GM19455 (cell line): ENCODE measurements around the gene BST1.

ENCODE experiments used
- ATAC-seq: cut with Tn5 transposase; IDR thresholded peaks from one replicate; pipeline ENCODE4 v1.9.1; 2021; ENCODE audit not compliant: unreplicated experiment

The BST1 gene, protein sequence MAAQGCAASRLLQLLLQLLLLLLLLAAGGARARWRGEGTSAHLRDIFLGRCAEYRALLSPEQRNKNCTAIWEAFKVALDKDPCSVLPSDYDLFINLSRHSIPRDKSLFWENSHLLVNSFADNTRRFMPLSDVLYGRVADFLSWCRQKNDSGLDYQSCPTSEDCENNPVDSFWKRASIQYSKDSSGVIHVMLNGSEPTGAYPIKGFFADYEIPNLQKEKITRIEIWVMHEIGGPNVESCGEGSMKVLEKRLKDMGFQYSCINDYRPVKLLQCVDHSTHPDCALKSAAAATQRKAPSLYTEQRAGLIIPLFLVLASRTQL

DNA sequence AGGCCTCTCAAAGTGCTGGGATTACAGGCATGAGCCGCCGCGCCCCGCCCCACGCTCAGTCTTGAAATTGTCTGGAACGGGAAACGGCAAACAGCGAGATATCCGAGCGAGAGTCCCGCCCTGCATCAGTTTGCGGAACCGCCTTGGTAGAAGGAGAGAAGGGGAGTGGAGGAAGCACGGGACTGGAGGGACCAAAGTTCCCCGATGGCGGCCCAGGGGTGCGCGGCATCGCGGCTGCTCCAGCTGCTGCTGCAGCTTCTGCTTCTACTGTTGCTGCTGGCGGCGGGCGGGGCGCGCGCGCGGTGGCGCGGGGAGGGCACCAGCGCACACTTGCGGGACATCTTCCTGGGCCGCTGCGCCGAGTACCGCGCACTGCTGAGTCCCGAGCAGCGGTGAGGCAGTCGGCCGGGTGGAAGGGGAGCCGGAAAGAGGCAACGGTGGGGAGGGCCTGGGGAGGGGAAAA is at the start of gene BST1:
Gene BST1 (plus strand): TSS at position 125 of the 463 bp plus-strand sequence. CDS start 80 bp downstream, at position 205.
- peak; percentile 66 for ATAC-seq

DNA sequence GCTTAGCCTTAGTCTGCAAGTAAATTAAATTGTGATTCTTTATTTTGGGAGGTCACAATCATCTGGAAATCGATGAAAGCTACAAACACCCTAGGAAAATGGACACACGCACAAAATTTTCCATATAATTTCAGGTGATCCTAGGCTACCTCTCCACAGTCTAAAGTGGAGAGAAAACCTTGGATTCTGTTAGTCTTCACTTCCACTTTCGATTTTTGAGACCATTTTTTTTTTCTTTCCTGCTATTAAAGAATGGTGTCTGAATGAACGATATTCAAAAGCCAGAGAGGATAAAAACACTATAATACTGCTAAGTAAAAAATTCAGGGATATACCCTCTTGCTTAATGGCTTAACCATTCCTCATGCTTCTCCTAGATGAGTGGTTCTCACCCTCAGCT is 49.4 kb upstream of the BST1 start:
- ATAC-seq = no peak

DNA sequence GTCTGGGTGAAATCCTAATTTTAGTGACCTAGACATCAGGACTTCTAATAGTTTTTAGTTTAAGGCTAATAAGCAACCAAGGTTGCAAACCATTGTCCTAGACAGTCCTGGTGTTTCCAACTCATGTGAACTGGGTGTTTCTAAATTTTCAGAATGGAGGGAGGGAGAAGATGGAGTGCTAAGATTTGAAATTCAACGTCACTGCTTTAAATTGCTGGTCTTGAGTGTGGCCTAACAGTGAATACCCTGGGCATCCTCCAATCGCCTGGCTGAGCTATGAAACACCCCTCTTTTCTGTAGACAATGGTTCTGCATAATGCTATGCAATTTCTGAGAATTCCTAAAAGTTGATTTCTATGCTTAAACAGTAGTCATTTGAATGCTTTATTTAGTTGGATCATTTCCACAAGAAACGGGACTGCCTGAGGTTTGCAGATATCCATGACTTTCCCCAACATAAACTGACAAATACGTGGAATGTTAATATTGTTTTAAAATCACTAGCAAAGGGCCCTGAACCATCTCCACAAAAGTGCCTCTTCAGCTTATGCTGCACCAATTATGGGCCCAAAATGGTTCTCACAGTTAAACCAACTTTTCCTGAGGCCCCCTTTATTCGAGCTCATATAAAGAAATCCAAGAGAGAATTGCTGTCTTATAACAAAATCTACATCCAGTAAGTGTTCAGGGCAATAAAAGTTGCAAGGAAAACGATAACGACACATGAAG is 48.8 kb upstream of the BST1 start:
- ATAC-seq = peak; percentile 21

DNA sequence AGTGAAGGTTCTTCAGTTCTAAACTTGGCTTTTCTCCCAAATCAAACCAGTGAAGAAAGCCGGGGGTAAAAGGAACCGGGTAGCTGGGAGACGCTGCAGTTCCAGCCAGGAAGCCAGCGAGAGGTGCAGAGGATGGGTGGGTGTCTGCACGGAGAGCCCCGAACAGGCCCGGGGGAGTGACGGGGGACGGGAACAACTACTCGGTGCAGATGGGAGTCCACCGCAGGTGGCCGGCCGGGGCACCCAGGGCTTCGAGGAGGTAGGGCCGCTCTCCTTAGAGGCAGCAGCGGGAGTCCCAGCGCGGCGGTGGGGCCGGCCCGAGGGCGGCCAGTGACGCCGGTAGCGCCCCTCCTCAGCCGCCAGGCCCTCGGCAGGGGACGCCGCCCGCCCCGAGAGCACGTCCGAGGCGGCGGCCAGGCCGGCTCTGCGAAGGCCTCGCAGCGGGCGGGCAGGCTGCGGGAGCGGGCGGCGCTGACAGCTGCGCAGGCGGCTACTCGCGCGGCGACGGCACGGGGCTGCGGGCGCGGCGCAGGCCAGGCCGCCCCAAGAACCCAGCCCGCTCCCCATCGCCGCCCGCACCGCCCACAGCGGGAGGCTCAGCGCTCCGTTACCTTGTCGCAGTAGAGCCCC is 48.2 kb upstream of the BST1 start:
- ATAC-seq = peak; percentile 57

DNA sequence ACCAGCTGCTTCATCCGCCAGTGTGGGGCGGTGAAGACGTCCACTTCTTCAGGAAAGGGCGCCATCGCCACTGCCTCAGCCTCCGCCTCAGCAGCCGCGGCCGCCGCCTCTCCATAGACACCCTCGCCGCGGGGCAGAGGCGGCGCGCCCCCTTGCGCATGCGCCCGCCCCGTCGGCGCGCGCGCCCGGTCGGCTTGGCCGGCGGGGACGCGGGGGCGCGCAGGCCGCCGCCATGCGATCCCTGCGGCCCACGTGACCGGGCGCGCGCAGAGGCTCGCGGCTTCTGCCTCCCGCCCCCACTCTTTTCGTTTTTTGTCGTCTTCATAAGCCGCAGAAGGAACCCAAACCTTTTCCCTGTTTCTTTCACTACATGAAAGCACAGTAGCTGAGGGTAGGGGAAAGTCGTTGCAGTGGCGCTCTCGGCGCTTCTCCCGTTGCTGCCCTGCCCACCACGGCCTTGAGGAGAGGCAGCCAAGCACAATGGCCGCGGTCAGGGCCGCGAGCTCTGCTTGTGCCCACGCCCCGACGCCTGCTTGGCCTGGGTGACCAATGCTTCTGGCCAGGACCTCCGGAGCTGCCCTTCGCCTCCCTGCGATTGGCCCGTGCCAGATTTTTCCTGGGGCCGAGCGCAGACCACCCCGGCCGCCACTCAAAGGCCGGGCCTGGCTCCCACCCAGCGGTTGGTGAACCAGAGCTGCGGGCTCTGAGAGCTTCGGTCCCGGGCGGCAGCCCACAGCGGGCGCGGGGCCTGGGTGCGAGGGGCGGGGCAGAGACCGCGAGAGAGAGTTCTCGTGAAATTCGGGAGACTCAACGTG is 47.4 kb upstream of the BST1 start, which contains the start of gene FBXL5:
Gene FBXL5 (minus strand): TSS at position 135 of the 815 bp plus-strand sequence. CDS start 70 bp downstream, at position 65.
- peak; percentile 69 for ATAC-seq

DNA sequence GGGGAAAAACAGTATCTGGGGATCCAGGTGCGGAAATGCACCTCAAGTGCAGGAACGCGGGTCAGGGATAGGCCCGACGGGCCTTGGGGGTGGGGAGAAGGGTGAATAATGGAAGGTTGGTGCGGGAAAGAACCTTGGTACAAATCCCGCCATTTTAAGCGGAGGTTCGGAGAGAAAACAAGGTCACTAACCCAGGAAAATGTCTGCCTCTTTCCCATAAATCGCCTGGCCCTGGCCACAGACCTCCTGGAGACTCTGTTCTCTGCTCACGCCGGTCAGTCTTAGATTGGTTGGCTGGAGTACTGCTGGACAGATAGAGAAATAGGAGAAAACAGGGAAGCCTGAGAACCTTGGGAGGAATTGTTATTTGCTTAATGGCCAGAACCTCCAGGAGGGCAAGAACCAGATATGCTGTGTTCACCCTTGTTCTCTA is 46.8 kb upstream of the BST1 start:
- no peak for ATAC-seq

DNA sequence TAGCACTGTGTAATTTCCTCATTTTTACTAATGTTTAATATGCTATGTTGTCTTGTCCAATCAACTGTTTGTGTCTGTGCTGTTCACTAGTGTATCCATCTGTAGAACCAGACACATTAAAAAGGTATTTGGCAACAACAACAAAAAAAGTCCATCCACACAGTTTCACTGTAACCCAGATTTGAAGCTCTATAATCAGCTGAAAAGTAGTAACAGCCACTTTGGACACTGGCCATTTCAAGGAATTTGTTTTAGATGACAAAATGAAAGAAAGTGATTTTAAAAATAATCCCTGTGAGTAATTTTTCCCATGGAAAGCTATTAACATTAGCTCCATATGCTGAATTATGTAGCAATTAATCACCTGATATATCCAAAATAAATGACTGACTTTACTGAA is 45.5 kb upstream of the BST1 start:
- no peak for ATAC-seq

DNA sequence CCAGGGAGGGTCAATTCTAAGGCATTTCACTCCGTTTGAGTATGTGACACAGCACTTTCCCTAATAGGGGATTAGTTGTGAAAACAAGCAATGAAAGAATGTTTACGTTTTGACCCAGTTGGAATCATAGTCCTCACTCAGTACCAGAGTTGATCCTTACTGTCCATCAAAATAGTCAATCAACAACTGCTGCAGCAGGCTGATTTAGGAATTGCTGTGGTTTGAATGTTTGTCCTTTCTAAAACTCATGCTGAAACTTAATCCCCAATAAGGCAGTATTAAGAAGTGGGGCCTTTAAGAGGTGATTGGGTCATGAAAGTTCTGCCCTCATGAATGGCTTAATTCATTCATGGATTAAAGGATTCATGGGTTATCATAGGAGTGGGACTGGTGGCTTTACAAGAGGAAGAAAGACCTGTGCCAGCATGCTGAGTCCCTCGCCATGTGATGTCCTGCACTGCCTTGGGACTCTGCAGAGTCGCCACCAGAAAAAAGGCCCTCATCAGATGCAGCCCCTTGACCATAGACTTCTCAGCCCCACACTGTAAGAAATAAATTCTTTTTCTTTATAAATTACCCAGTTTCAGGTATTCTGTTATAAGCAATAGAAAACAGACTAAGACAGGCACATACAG is 44.6 kb upstream of the BST1 start:
- no peak for ATAC-seq

DNA sequence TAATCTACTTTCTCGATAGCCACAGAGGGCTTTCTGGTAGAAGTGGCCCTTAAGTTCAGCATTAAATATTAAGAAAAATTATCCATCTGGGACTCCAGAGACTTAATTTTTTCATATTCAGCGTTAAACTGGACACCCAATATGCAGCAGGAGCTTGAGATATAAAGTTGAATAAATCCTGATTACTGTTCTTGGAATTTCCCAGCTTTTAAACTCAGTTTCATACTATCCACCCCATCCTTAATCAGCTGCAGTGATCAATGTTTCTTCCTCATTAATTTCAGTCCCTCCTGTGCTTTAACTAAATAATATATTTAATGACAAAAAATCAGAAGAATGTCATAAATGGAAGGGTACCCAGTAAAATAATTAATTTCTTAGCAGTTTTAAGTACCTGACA is 44.1 kb upstream of the BST1 start:
- ATAC-seq = no peak

DNA sequence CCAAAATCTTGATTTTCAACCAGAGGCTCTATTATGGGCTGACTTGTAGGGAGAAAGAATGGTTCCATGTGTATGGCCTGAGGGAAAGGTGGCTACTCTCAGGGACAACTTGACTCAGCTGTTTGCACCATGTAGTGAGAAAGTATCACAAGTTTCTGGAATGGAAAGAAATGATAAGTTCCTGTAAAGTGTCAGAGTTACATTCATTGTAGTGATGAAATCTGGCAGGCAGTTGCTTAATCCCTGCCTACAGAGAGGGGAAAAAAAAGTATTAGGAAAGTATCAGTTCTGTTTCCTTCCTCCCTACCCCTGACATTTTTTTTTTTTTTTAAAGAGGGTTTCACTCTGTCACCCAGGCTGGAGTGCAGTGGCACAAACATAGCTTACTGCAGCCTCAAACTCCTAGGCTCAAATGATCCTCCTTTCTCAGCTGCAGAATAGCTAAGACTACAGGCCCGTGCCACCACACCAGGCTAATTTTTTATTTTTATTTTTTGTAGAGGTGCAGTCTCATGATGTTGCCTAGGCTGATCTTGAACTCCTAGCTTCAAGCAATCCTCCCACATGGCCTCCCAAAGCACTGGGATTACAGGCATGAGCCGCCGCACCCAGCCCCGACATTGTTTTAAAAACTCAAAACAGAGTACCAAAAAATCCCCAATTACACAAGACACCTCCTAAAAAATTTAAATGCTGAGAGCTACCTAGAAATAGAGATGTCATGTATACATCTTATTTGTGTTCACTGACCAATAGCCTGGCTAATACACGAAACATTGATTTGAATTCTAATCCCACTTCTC is 42.9 kb upstream of the BST1 start:
- no peak for ATAC-seq

DNA sequence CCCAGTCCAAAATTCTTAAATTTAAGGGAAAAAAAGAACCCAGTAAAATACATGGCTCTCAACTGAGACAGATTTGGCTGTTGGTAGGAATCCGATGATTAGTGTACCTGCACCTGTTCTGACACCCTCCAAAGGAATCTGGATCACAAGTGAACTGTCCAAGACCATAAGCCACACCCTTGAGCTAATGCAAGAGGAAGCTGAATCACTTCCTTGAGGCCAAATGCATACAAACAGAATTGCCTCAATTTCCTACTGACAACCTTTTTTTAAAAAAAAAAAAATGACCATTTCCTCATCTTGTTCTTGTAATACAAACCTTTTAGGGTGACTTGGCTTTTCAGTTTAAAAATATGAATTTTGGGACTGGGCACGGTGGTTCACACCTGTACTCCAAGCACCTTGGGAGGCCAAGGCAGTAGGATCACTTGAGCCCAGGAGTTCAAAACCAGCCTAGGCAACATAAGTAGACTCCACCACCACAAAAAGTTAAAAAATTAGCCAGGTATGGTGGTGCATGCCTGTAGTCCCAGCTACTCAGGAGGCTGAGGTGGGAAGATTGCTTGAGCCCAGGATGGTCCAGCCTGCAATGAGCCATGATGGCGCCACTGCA is 37.0 kb upstream of the BST1 start:
- no peak for ATAC-seq

DNA sequence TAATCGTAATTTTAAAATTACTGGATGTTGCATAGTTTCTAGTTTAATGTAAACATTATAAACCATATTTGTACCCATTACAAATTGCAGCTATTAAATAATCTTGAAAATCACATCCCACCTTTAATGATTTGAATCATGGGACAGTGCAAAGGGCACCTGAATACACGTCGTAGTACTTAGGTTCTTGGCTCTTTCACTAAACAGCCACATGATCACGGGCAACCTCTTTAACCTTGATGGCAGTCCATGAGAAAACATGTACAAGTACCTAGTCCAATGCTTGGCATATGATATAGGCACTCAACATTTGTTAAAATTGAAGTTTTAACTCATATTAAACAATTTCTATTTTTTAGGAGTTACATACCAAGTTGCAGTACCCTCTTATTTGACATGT is 35.9 kb upstream of the BST1 start:
- ATAC-seq = no peak

DNA sequence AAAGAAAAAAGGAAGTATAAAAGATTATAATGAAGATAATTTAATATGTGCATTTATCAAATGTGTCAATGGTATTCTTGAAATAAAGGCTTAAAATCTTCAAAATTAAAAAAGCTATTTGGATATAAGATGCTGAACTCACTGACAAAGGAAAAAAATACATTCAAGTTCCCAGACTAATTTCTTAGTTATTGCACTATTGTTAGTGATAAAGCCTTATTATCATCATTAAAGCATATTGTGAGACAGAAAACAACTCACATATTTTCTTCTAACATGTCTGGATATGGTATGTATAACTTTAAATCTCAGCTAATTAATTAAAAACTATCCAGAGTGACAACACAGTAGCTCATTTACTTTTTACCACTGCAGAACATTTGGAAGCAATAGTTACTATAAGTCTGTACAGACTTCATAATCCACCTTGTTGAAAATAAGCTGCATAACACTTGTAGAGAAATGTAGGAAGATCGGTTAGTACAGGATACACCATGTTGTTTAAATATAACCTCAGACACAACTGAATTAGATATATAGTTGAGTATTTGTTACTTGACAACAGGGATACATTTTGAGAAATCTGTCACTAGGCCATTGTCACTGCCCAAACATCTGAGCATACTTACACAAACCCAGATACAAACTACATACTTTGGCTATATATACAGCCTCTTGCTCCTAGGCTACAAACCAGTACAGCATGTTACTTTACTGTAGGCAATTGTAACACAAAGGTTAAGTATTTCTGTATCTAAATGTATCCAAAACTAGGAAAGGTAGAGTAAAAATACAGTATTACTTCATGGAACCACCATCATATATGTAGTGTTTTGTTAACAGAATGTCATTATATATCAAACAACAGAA is 34.1 kb upstream of the BST1 start:
- no peak for ATAC-seq

DNA sequence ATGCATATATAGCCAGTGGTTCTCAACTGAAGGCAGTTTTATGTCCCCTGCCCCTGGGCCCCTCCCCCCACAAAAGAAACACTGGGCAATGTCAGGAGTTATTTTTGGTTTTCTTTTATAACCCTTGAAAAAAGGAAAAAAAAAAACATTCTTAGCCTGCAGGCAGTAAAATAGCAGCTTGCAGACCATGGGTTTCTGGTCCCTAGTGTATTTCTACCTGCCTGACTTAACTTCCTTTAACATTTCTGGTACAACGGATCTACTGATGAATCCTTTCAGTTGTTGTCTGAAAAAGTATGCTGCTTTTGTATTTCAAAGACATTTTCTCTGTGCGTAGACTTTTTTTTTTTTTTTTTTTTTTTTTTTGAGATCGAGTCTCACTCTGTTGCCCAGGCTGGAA is 32.3 kb upstream of the BST1 start:
- no peak for ATAC-seq

DNA sequence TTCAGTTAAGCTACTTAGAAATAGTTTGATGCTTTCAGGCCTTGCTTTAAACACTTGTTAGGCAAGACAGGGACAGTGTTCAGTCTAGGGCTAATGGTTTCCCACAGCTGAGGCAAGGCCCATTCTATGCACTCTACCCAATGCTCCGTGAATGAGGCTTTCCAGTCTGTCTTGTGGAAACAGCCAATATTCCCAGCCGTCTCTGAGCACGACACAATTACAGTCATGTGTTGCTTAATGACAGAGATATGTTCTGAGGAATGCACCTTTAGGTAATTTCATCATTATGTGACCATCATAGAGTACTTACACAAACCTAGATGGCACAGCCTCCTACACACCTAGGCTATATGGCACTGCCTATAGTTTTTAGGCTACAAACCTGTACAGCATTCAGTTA is 30.8 kb upstream of the BST1 start:
- ATAC-seq = no peak

DNA sequence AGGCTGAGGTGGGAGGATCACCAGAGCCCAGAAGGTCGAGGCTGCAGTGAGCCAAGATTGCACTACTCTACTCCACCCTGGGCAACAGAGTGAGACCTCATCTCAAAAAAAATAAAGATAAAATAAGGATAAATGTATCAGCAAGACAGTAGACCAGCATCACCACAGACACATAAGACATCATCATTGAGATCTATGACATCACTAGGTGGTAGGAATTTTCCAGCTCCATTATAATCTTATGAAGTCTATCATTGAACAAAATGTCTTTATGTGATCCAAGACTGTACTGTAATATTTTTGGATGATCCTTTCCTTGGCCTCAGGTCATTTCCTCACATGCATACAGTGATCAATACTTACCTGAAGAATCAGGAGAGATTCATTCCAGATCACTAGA is 29.5 kb upstream of the BST1 start:
- ATAC-seq = no peak

DNA sequence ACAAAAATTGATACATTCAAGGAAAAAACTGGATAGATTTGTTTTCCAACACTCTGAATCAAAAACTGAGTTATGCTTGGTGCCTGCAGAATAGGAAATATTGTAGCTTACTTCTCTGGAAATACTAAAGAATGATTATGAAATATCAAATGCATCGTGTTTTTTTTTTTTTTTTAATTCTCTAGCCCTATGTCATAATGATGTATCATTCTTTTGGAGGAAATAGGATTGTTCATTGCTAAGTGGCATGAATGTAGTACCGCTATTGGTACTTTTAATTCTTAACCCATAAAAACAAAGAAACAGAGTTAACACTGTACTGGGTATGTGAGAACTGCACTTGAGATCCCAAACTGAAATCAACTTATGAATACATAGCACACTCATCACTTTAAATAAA is 28.8 kb upstream of the BST1 start:
- no peak for ATAC-seq

DNA sequence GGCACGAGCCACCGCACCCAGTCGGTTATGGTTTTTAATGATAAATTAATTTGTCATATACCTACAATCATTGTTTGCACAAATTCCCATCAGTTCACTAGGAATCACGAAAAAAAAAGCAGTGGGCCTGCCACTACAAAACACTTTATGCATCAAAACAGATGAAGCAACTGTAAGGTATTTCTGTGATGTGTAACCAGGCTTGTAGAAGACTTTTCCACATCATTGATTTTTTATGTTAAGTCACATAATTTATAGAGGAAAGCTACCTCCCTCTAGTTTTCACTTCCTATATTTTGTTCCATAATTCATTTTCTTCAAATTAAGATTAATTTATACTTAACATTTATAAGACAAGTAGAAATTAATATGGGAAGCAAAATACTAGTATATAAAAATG is 27.9 kb upstream of the BST1 start:
- no peak for ATAC-seq
